ENCODE data around the gene DISC1.
"Not testable (repeated sequence)": the region's sequence is repeated elsewhere in the genome, so short reads cannot be mapped to it uniquely, and the experiment has no call there.

Gene DISC1

GRCh38 chr1:231605149-231606100 is 21.2 kb upstream of the DISC1 start:
- DNase-seq (ENCODE audit: low read depth in 3 of 3, low spot score in 1 of 3): no peak

- DNase-seq (ENCODE audit: low read depth in 3 of 3, low spot score in 1 of 3): no peak
Observed at GRCh38 chr1:231606712-231607111, 19.9 kb upstream of the DISC1 start.

- no peak for DNase-seq (ENCODE audit: low read depth in 3 of 3, low spot score in 1 of 3)
Observed at GRCh38 chr1:231610388-231610787, 16.2 kb upstream of the DISC1 start.

- DNase-seq (ENCODE audit: low read depth in 3 of 3, low spot score in 1 of 3): no peak
Observed at GRCh38 chr1:231611111-231611510, 15.5 kb upstream of the DISC1 start.

GRCh38 chr1:231611851-231612250 is 14.7 kb upstream of the DISC1 start:
- no peak for DNase-seq (ENCODE audit: low read depth in 3 of 3, low spot score in 1 of 3)

- peak in 1 of 3 donors; percentile 5 for DNase-seq (ENCODE audit: low read depth in 3 of 3, low spot score in 1 of 3)
Observed at GRCh38 chr1:231612393-231613089, 14.0 kb upstream of the DISC1 start.

GRCh38 chr1:231613419-231614349 is 12.9 kb upstream of the DISC1 start:
- no peak for DNase-seq (ENCODE audit: low read depth in 3 of 3, low spot score in 1 of 3)

- no peak for DNase-seq (ENCODE audit: low read depth in 3 of 3, low spot score in 1 of 3)
Observed at GRCh38 chr1:231616667-231617066, 9.9 kb upstream of the DISC1 start.

- DNase-seq (ENCODE audit: low read depth in 3 of 3, low spot score in 1 of 3): no peak
Observed at GRCh38 chr1:231618609-231619256, 7.9 kb upstream of the DISC1 start.

GRCh38 chr1:231619257-231619634 is 7.3 kb upstream of the DISC1 start:
- no peak for DNase-seq (ENCODE audit: low read depth in 3 of 3, low spot score in 1 of 3)

GRCh38 chr1:231625042-231625441 is 1.5 kb upstream of the DISC1 start:
- DNase-seq (ENCODE audit: low read depth in 3 of 3, low spot score in 1 of 3): not testable (repeated sequence)

GRCh38 chr1:231625975-231626534 is 535 bp upstream of the DISC1 start:
- no peak for DNase-seq (ENCODE audit: low read depth in 3 of 3, low spot score in 1 of 3)

GRCh38 chr1:231626951-231627614 is 493 bp downstream of the DISC1 start:
- no peak for DNase-seq (ENCODE audit: low read depth in 3 of 3, low spot score in 1 of 3)

- DNase-seq (ENCODE audit: low read depth in 3 of 3, low spot score in 1 of 3): peak in 1 of 3 donors; percentile 35
Observed at GRCh38 chr1:231628207-231628876, 1.8 kb downstream of the DISC1 start.

GRCh38 chr1:231629132-231629531 is 2.5 kb downstream of the DISC1 start:
- no peak for DNase-seq (ENCODE audit: low read depth in 3 of 3, low spot score in 1 of 3)

GRCh38 chr1:231630558-231631205 is 4.1 kb downstream of the DISC1 start:
- no peak for DNase-seq (ENCODE audit: low read depth in 3 of 3, low spot score in 1 of 3)

- no peak for DNase-seq (ENCODE audit: low read depth in 3 of 3, low spot score in 1 of 3)
Observed at GRCh38 chr1:231631717-231632116, 5.1 kb downstream of the DISC1 start.

GRCh38 chr1:231632119-231632518 is 5.5 kb downstream of the DISC1 start:
- no peak for DNase-seq (ENCODE audit: low read depth in 3 of 3, low spot score in 1 of 3)
